ENCODE results near the gene ADAM12. TPM values are rescaled to one million over a fixed set of nuclear protein-coding genes. Genes with fewer than 3 reads are reported as not detected.

ADAM12 gene
- total RNA-seq, 3 donors from 2014 or later (not counting 1 experiment from before 2014, with no cell fraction given) = 1.6 to 1.9 (median 1.8) TPM

GRCh38 chr10:126234630-126235029 lies 153.6 kb downstream of the ADAM12 start:
- no peak for ATAC-seq
- H3K4me1 ChIP-seq (ENCODE audit: control insufficient read depth, insufficient read depth, low read length) = no peaks in the 10 kb centered on the region
- no peak overlapping the region for H3K4me3 ChIP-seq (ENCODE audit: low read length)
- Mint-ChIP-seq H3K27me3 (ENCODE audit: low read depth in 2 of 2) (peaks cover 20 to 21% of the 10 kb centered on the region in 2 donors), H3K9me3 (peaks cover 0 to 2% of the 10 kb centered on the region in 2 donors), H3K4me1 (no peaks in the 10 kb centered on the region), H3K36me3 (no peaks in the 10 kb centered on the region), H3K27ac (no peak overlapping the region), H3K4me3 (no peak overlapping the region)
- WGBS (ENCODE audit: insufficient coverage) = 88% methylated on average over 5 of the region's 5 CpGs
- no peak for TF ChIP-seq CTCF (IDR thresholded peaks at IDR 0.05)
- no peaks in the 10 kb centered on the region for H3K27me3 ChIP-seq (ENCODE audit: control insufficient read depth, insufficient read depth, low read length)
- no peaks in the 10 kb centered on the region for H3K36me3 ChIP-seq (ENCODE audit: control insufficient read depth, insufficient read depth, low read length)
- H3K27ac ChIP-seq (ENCODE audit: low read length) = no peak overlapping the region
- intact Hi-C loops (cut with micrococcal nuclease) = no loop called here
- DNase-seq = no peak
- H3K9me3 ChIP-seq (ENCODE audit: control insufficient read depth, insufficient read depth, low read length) = peaks cover 4% of the 10 kb centered on the region

DNA sequence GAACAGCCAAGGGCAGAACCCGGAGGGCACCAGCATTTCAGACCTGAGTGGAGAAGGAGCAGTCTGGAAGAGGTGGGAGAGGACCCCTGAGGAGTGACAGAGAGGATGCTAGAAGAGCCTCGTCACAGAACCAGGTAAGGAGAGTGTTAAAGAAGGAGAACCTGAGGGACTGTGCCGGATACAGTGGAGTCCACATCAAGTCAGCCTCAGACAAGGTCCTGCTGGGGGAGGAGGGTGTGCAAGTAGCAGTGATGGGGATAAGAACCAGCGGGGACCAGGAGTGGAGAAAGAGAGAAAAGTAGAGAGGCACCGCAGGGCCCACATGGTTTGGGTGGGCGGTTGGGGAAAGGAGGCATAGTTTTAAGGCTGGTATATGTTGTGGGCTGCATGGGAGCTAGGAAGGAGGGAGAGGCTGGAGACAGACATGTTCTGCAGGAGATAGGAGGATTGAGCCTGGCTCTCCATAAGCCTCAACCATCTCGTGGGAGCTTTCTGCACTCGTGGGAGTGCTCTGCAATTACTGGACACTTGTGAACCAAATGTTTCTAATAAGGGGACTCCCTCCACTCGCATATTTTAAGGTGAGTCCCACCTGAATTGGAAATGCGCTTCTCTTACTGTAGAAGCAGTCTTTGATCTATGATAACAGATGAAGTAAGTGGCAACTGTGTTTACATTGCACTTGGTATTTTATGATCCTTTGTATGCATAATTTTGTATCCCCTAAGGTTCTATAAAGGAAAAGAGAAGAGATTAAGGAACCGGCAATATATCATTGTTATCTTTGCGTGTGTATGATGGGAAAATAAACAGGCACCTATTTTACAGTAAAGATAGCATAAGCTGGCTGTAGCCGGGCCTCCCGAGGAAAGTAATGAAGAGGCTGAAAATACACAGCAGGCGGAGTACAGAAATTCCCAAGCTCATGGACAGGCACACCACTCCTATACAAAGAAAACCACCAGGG lies 154.8 kb downstream of the ADAM12 start:
- no peak for ATAC-seq
- no peak overlapping the region for H3K27ac Mint-ChIP-seq

DNA sequence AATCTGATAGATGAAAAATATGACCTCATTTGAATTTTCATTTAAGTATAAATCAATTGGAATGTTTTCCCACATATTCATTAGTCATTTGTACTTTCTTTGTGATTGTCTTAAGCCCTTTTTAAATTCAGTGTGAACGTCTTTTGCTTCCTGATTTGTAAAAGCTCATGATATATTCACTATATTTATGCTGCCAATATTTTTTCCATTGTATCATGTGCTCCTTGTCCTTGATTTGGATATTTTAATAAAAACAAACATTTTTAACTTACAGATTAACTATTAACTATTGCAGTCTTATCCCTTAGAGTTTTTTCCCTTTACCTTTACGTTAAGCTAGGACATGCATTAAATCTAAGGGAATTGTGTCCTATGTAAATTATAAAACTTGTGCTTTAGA lies 157.7 kb downstream of the ADAM12 start:
- Histone ChIP-seq H3K36me3 (ENCODE audit: control insufficient read depth, insufficient read depth, low read length) (no peaks in the 10 kb centered on the region), H3K27me3 (ENCODE audit: control insufficient read depth, insufficient read depth, low read length) (no peaks in the 10 kb centered on the region), H3K27ac (ENCODE audit: low read length) (no peak overlapping the region), H3K4me3 (ENCODE audit: low read length) (no peak overlapping the region), H3K9me3 (ENCODE audit: control insufficient read depth, insufficient read depth, low read length) (no peaks in the 10 kb centered on the region), H3K4me1 (ENCODE audit: control insufficient read depth, insufficient read depth, low read length) (no peaks in the 10 kb centered on the region)
- Mint-ChIP-seq H3K4me1 (no peaks in the 10 kb centered on the region), H3K36me3 (no peaks in the 10 kb centered on the region), H3K27ac (no peak overlapping the region), H3K4me3 (no peak overlapping the region), H3K9me3 (no peaks in the 10 kb centered on the region), H3K27me3 (ENCODE audit: low read depth in 2 of 2) (peaks cover 19 to 20% of the 10 kb centered on the region in 2 donors)
- WGBS (ENCODE audit: insufficient coverage) = no CpG with 5 or more reads among the region's 2 CpGs
- DNase-seq (no peak), ATAC-seq (no peak)
- TF ChIP-seq CTCF (IDR thresholded peaks at IDR 0.05) = no peak
- intact Hi-C loops (cut with micrococcal nuclease) = no loop called here

More for the DNA sequence above, 154.8 kb downstream of the ADAM12 start:
- H3K36me3 Mint-ChIP-seq = no peaks in the 10 kb centered on the region
- H3K9me3 Mint-ChIP-seq = peaks cover 0 to 2% of the 10 kb centered on the region in 2 donors
- no peak for DNase-seq
- peaks cover 20 to 21% of the 10 kb centered on the region in 2 donors for H3K27me3 Mint-ChIP-seq (ENCODE audit: low read depth in 2 of 2)
- no peak for TF ChIP-seq CTCF (IDR thresholded peaks at IDR 0.05)
- H3K4me3 Mint-ChIP-seq = no peak overlapping the region
- Histone ChIP-seq H3K9me3 (ENCODE audit: control insufficient read depth, insufficient read depth, low read length) (peaks cover 4% of the 10 kb centered on the region), H3K4me1 (ENCODE audit: control insufficient read depth, insufficient read depth, low read length) (no peaks in the 10 kb centered on the region), H3K27me3 (ENCODE audit: control insufficient read depth, insufficient read depth, low read length) (no peaks in the 10 kb centered on the region), H3K36me3 (ENCODE audit: control insufficient read depth, insufficient read depth, low read length) (no peaks in the 10 kb centered on the region), H3K27ac (ENCODE audit: low read length) (no peak overlapping the region), H3K4me3 (ENCODE audit: low read length) (no peak overlapping the region)
- 85% methylated on average over 12 of the region's 15 CpGs for WGBS (ENCODE audit: insufficient coverage)
- no peaks in the 10 kb centered on the region for H3K4me1 Mint-ChIP-seq
- intact Hi-C loops (cut with micrococcal nuclease) = no loop called here
